Measurements from ENCODE around the gene MED28.

The MED28 gene

DNA sequence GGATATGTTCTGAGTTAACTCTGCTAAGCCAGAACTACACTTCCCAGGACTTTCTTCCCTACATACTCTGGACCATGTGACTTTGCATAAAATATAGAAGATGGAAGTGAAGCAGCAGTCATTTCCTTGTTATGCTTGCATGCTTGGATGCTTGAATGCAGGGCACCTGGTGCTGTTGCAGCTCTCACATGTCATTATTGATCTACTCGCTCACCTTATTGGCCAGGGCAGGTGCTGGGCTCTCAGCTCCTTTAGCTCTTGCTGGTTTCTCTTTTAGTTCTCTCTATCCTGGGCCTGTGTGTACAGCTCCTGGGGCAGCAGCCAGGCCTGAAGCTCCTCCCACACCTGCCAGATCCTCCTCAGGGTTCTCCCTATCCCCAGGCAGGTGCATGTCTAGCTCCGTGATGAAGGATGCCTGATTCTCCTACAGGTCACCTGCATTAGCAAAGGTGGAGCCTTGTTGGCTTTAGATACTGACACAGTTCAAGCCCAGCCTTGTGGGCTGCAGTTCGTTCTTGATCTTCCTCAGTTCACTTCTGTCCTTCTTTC is 53.3 kb downstream of the MED28 start:
- no peak for DNase-seq

DNA sequence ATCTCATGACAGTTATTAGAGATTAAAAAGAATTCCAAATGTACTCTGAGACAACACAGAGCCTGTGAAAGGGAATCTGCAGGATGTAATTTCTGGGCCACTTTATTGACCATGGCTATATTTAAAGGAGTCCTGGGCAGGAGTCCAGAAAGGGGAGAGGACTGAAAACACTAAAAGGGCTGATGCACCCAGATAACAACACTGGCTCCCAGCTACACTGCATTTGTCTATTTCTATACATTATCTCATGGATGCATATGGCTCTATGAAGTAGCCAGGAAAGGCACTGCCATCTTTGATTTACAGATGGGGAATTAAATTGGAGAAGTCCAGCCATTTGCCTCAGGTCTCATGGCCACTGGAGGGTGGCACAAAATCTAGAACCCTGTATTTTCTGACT is 56.0 kb downstream of the MED28 start:
- DNase-seq, result no peak

DNA sequence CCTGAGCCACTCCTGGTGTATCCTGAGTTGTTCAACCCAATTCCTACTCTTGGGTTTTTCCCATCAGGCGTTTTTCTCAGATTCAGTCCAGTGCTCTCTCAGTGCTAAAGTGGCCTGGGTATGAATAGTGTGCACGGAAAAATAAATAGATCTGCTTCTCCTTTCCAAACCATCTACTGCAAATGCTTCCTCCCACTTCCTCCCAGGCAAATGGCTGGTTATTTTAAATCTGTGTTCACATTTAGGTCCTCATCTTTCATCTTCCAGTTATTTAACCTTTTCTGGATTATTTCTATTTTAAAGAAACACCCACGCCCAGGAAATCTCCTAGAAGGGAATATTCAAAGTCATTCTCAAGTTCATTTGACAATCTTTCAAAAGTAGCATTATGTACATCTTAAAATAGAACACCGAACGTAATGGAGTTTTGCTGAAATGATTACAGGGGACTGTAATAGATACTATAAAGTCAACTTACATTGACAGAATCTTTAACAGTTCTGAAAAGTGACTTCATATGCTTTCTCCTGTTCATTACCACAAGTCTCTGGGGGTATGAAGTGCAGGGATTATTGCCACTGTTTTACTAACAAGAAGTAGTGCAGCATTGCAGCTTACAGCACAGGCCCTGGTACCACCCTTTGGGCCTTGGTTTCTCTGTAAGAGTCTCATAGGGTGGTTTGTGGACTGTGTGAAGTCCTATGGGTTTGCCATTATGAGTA is 66.3 kb downstream of the MED28 start:
- no peak for DNase-seq

DNA sequence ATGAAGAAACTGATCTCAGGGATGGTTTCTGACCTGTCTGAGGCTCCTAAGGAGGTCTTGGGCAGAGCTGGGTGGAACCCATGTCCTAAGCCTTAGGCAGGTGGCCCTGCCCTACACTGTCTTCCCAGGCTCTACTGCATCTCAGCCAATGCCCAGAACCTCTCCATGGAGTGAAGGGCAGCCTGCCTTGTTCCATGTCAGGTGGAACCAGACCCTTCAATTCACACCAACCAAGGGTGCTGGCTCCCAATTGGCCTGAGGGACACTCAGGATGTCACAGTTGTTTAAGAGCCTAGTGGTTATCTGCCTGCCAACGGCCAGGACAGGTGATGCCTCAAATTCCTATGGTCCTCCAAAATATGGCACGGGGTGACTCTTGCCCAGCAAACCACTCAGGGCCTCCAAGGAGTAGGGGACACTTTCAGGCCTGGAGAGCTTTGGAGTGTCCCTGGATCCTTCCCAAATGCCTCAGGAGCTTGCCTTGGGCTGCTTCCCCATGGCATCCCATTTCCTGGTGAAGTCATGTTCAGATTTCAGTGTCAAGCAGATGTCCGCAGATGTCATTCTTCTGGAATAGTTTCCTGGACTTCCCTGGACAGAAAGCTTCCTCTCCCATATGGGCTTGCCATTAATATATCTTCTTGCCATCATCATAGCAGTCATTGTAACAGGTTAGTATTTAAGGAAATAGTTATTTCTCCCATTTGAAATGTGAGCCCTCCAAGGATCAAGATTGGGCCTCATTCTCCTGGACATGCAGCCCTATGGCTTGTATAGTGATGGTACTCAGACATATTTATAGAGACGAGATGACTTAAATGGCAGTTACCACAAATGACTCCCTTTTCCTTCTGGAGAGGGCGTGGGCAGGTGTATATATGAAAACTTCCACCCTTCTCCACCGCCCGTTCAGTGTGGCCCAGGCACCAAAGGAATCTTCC is 67.1 kb downstream of the MED28 start:
- DNase-seq, result no peak

DNA sequence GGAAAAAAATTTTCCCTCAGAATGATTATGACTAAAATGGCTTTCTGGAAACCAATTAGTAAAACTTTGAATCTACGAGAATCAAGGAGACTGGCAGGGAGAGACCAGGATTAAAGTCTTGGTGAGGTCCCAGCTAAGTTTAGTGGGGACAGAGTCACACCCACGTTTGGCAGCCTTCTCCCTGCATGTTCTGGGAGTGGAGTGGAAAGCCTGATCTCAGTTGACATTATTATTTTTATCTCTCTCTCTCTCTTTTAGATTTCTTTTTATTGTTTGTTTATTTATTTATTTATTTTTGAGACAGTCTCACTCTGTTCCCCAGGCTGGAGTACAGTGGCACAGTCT is 67.8 kb downstream of the MED28 start:
- DNase-seq, result no peak

Data from stimulated activated CD4-positive, alpha-beta T cell treated with anti-CD3 and anti-CD28 coated beads, Interleukin-4, amount 100 ng/mL, for 4 hours (primary cell).